ENCODE measurements around the gene CREM.

The CREM gene

GRCh38 chr10:35257057-35257983 is 130.7 kb downstream of the CREM start:
- in situ Hi-C loops (cut with MboI; ENCODE audit: low sequenced_read_pairs), result no loop called here

GRCh38 chr10:35259769-35260397 is 133.2 kb downstream of the CREM start:
- in situ Hi-C loops (cut with MboI; ENCODE audit: low sequenced_read_pairs), result no loop called here

GRCh38 chr10:35262436-35262835 is 135.8 kb downstream of the CREM start:
- in situ Hi-C loops (cut with MboI; ENCODE audit: low sequenced_read_pairs), result no loop called here
